ENCODE data around the gene CBX4. TPM values are rescaled to one million over a fixed set of nuclear protein-coding genes. Genes with fewer than 3 reads are reported as not detected.

CBX4 gene
- polyA plus RNA-seq, 1 donor (not counting 4 experiments of a cell fraction or from before 2014, with no cell fraction given) = 7.0 TPM

DNA sequence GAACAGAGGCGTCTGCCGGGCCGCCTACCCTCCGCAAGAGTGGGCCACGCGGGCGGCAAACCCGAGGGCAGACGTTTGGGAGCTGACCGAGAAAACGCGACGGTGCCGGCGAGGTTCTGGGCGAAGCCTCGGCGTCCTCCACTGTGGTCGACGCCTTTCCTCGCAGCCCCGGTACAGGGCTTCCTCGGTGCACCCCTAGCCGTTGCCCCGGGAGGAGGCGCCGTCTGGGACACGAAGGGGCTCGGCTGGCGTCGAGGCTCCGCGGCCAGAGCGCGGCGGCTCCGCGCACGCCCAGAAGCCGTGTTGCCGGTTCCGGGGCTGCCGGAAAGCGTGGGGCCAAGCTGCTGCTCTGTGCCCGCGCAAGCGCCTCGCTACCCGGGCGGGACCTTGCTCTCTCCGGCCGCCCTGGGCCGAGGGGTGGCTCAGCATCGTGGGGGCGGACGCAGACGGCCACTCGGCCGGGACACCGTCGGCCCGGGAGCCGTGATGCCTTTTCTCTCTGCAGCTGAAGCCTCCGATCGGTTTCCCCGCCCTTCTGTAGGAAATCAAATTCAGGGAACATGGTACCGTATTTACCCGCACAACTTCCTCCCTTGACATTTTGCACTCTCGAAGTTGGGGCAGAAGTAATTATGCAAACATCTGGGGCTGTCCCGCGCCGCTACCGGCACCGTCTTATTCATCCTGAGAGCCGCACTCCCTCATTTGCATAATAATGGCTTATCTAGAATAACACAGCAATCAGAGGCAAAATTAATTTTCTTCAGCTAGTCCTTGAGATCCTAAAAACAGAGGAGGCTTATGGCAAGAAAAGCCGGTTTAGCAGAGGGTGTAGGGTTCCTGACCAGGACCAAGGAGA is 35.0 kb downstream of the CBX4 start:
- H3K9ac ChIP-seq (ENCODE audit: control insufficient read depth, extremely low read depth, insufficient read depth, low read length) = no peak overlapping the region

DNA sequence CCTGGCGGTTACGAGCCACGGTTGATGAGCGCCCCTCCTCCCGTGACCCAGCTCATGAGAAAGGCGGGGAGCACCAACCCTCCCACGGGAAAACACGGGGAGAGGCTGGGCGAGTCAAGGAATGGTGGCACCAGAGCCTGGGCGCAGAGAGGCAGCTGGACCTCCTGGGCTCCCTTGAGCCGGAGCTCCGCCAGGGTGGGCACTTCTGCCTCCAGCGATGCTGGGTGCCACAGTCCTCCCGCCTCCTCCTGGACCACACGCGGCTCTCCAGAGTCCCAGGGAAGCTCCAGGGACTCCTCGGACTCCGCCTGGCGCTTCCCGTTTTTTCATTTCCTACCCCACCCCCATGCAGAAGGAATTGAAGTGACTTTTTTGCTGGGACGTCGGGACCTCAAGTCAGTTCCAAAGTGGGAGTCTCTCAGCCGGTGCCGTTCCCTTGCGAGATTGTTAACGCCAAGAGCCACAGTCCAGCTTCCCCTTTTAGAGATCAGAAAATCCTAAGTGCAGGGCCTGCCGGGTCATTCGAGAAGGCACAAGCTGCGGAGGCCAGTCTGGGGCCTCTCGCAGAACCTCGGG is 35.7 kb downstream of the CBX4 start:
- peaks cover 3% of the 10 kb centered on the region for H4K20me1 ChIP-seq (ENCODE audit: control insufficient read depth, extremely low read depth, insufficient read depth, low read length)
- dilution Hi-C loops (cut with MboI; ENCODE audit: extremely low pct_ligation_motif_present, low sequenced_read_pairs) = no loop called here

More for the DNA sequence above, 35.0 kb downstream of the CBX4 start:
- H3K27ac ChIP-seq (ENCODE audit: control insufficient read depth, insufficient read depth, low read length) = no peak overlapping the region
- DNase-seq (ENCODE audit: low read depth, low spot score) (no peak), FAIRE-seq (no peak)
- TF ChIP-seq EZH2 (IDR thresholded peaks at IDR 0.05; ENCODE audit: low read length) = peak; percentile 89
- TF ChIP-seq, protein P1, sequence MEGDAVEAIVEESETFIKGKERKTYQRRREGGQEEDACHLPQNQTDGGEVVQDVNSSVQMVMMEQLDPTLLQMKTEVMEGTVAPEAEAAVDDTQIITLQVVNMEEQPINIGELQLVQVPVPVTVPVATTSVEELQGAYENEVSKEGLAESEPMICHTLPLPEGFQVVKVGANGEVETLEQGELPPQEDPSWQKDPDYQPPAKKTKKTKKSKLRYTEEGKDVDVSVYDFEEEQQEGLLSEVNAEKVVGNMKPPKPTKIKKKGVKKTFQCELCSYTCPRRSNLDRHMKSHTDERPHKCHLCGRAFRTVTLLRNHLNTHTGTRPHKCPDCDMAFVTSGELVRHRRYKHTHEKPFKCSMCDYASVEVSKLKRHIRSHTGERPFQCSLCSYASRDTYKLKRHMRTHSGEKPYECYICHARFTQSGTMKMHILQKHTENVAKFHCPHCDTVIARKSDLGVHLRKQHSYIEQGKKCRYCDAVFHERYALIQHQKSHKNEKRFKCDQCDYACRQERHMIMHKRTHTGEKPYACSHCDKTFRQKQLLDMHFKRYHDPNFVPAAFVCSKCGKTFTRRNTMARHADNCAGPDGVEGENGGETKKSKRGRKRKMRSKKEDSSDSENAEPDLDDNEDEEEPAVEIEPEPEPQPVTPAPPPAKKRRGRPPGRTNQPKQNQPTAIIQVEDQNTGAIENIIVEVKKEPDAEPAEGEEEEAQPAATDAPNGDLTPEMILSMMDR (optimal IDR thresholded peaks at IDR 0.05 in 1 of 3, IDR thresholded peaks at IDR 0.05 in 1 of 3, conservative IDR thresholded peaks at IDR 0.05 in 1 of 3; ENCODE audit: extremely low read depth in 1 of 3, insufficient read depth in 2 of 3, low read length in 3 of 3) = no peak
- dilution Hi-C loops (cut with MboI; ENCODE audit: extremely low pct_ligation_motif_present, low sequenced_read_pairs) = no loop called here
- peak overlapping the region in 1 of 3 experiments; percentile 23 for H3K4me3 ChIP-seq (ENCODE audit: control insufficient read depth in 2 of 3, extremely low read depth in 1 of 3, insufficient read depth in 2 of 3, low read depth in 1 of 3, low read length in 3 of 3)
- H2AFZ ChIP-seq (ENCODE audit: control insufficient read depth, low read length) = peak overlapping the region; percentile 30
- peak overlapping the region; percentile 41 for H3K4me2 ChIP-seq (ENCODE audit: control insufficient read depth, extremely low read depth, insufficient read depth, low read depth, low read length)
- no peaks in the 10 kb centered on the region for H3K79me2 ChIP-seq (ENCODE audit: control insufficient read depth, insufficient read depth, low read length)
- peaks cover 25% of the 10 kb centered on the region for H3K4me1 ChIP-seq (ENCODE audit: control insufficient read depth, extremely low read depth, insufficient read depth, low read length)
- no peaks in the 10 kb centered on the region for H3K9me3 ChIP-seq (ENCODE audit: control insufficient read depth, low read depth, low read length)
- peaks cover 100% of the 10 kb centered on the region for H3K27me3 ChIP-seq (ENCODE audit: control insufficient read depth, extremely low read depth, insufficient read depth, low read length)
- H4K20me1 ChIP-seq (ENCODE audit: control insufficient read depth, extremely low read depth, insufficient read depth, low read length) = peaks cover 3% of the 10 kb centered on the region
- no peaks in the 10 kb centered on the region for H3K36me3 ChIP-seq (ENCODE audit: control insufficient read depth in 2 of 2, extremely low read depth in 1 of 2, insufficient read depth in 2 of 2, low read length in 2 of 2)
- H3K9me1 ChIP-seq (ENCODE audit: control insufficient read depth, extremely low read depth, insufficient read depth, low read length) = no peaks in the 10 kb centered on the region

More for the DNA sequence above, 35.7 kb downstream of the CBX4 start:
- H3K9me1 ChIP-seq (ENCODE audit: control insufficient read depth, extremely low read depth, insufficient read depth, low read length) = no peaks in the 10 kb centered on the region
- H3K79me2 ChIP-seq (ENCODE audit: control insufficient read depth, insufficient read depth, low read length) = no peaks in the 10 kb centered on the region
- no peak overlapping the region for H3K27ac ChIP-seq (ENCODE audit: control insufficient read depth, insufficient read depth, low read length)
- no peak overlapping the region for H2AFZ ChIP-seq (ENCODE audit: control insufficient read depth, low read length)
- FAIRE-seq (no peak), DNase-seq (ENCODE audit: low read depth, low spot score) (no peak)
- peaks cover 26% of the 10 kb centered on the region for H3K4me1 ChIP-seq (ENCODE audit: control insufficient read depth, extremely low read depth, insufficient read depth, low read length)
- no peak overlapping the region for H3K4me2 ChIP-seq (ENCODE audit: control insufficient read depth, extremely low read depth, insufficient read depth, low read depth, low read length)
- TF ChIP-seq EZH2 (IDR thresholded peaks at IDR 0.05; ENCODE audit: low read length) = peak; percentile 67
- TF ChIP-seq, protein P1 (optimal IDR thresholded peaks at IDR 0.05 in 1 of 3, IDR thresholded peaks at IDR 0.05 in 1 of 3, conservative IDR thresholded peaks at IDR 0.05 in 1 of 3; ENCODE audit: extremely low read depth in 1 of 3, insufficient read depth in 2 of 3, low read length in 3 of 3) = no peak
- H3K4me3 ChIP-seq (ENCODE audit: control insufficient read depth in 2 of 3, extremely low read depth in 1 of 3, insufficient read depth in 2 of 3, low read depth in 1 of 3, low read length in 3 of 3) = no peak overlapping the region
- H3K9ac ChIP-seq (ENCODE audit: control insufficient read depth, extremely low read depth, insufficient read depth, low read length) = no peak overlapping the region
- no peaks in the 10 kb centered on the region for H3K9me3 ChIP-seq (ENCODE audit: control insufficient read depth, low read depth, low read length)
- H3K36me3 ChIP-seq (ENCODE audit: control insufficient read depth in 2 of 2, extremely low read depth in 1 of 2, insufficient read depth in 2 of 2, low read length in 2 of 2) = no peaks in the 10 kb centered on the region
- H3K27me3 ChIP-seq (ENCODE audit: control insufficient read depth, extremely low read depth, insufficient read depth, low read length) = peaks cover 100% of the 10 kb centered on the region

All from keratinocyte (primary cell).